A549 (cell line): Measurements from ENCODE around the gene PIK3CD. TPM values are rescaled to one million over a fixed set of nuclear protein-coding genes. Genes with fewer than 3 reads are reported as not detected.

Experiments
- ATAC-seq, 2 experiments: fragments of 200-7000 bp in 1 of 2; fragments of >200 bp in 1 of 2; cut with Nextera tagmentation in 1 of 2; cut with Tn5 transposase in 1 of 2; 3 replicates each; pipeline versions ENCODE4 v1.8.0 to v1.9.1; 2018 to 2020; ENCODE audit warnings: mild to moderate bottlenecking in 1 of 2, moderate library complexity in 1 of 2
- CTCF ChIA-PET: fragments of 300-600 bp; sonication (Branson Sonifier 250); formaldehyde crosslinking; extraction: SDS; loops from one replicate; lab custom pipeline; 2021; ENCODE audit warnings: antibody characterized with exemption, inconsistent platforms; lab: Yijun Ruan, JAX
- POLR2A ChIA-PET: fragments of 350-600 bp; formaldehyde crosslinking; extraction: SDS; loops from one replicate; lab custom pipeline; 2021; ENCODE audit warnings: antibody characterized with exemption, inconsistent platforms; lab: Yijun Ruan, JAX
- DNase-seq, 2 experiments: peaks; one replicate each; pipeline versions ENCODE4 v3.0.0 to v3.0.0-alpha.2; 2011 to 2016; ENCODE audit warnings: low read depth in 1 of 2, low spot score in 1 of 2
- FAIRE-seq: peaks from 2 replicates; lab custom pipeline; 2011; peaks lifted over from hg19 to GRCh38; lab: Jason Lieb, UNC
- H3K27ac ChIP-seq, 2 experiments: fragments of >200 bp; sonication (Bioruptor Twin); formaldehyde crosslinking; 3 replicates each; pipeline ENCODE4 v1.5.1; 2016 to 2017
- H3K4me1 ChIP-seq: fragments of >200 bp; sonication (Bioruptor Twin); formaldehyde crosslinking; 3 replicates; pipeline ENCODE4 v1.6.1; 2016
- H3K4me2 ChIP-seq: fragments of >200 bp; sonication (Bioruptor Twin); formaldehyde crosslinking; 3 replicates; pipeline ENCODE4 v1.6.1; 2016
- H3K4me3 ChIP-seq: fragments of >200 bp; sonication (Bioruptor Twin); formaldehyde crosslinking; 3 replicates; pipeline ENCODE4 v1.5.1; 2016
- H3K9me3 ChIP-seq: fragments of >200 bp; sonication (Bioruptor Twin); formaldehyde crosslinking; 3 replicates; pipeline ENCODE4 v1.6.1; 2016
- CBX2 ChIP-seq: fragments of 200-600 bp; sonication (generic); IDR thresholded peaks from 2 replicates; pipeline ENCODE4 v1.6.1; 2016; ENCODE audit warnings: low read depth, mild to moderate bottlenecking, borderline replicate concordance
- CEBPB ChIP-seq, 2 experiments: fragments of >200 bp in 1 of 2; sonication (Bioruptor Twin) in 1 of 2; formaldehyde crosslinking in 1 of 2; IDR thresholded peaks; 2 replicates each; pipeline ENCODE4 v1.6.1; 2012 to 2016
- CHD4 ChIP-seq: fragments of 200-600 bp; sonication (generic); IDR thresholded peaks from 2 replicates; pipeline ENCODE4 v1.6.1; 2016; ENCODE audit warnings: antibody characterized with exemption, mild to moderate bottlenecking, borderline replicate concordance
- CTCF ChIP-seq: fragments of >200 bp; sonication (Bioruptor Twin); formaldehyde crosslinking; IDR thresholded peaks from 3 replicates; pipeline ENCODE4 v1.5.1; 2016
- EP300 ChIP-seq, 2 experiments: fragments of >200 bp; sonication (Bioruptor Twin); formaldehyde crosslinking; IDR thresholded peaks; 2 replicates in 1 of 2; 3 replicates in 1 of 2; pipeline ENCODE4 v1.6.1; 2016 to 2017
- ESRRA ChIP-seq: fragments of 150-350 bp; IDR thresholded peaks from 2 replicates; pipeline ENCODE4 v1.6.1; 2014; ENCODE audit warnings: mild to moderate bottlenecking, low read length, borderline replicate concordance
- FOSL2 ChIP-seq, 2 experiments: fragments of 450-650 bp in 1 of 2; fragments of >200 bp in 1 of 2; sonication (Bioruptor Twin) in 1 of 2; formaldehyde crosslinking; IDR thresholded peaks; 2 replicates each; pipeline versions ENCODE4 v1.5.0 to v1.6.1; 2016 to 2020; ENCODE audit warnings: mild to moderate bottlenecking in 1 of 2, moderate library complexity in 1 of 2
- GATA3 ChIP-seq: IDR thresholded peaks from 2 replicates; pipeline ENCODE4 v1.6.1; 2012; ENCODE audit warnings: borderline replicate concordance
- HDAC2 ChIP-seq: fragments of 200-600 bp; sonication (generic); IDR thresholded peaks from 2 replicates; pipeline ENCODE4 v1.6.1; 2016
- HOXB13 ChIP-seq: fragments of 250-450 bp; sonication (Bioruptor Pico); IDR thresholded peaks from 2 replicates; pipeline ENCODE4 v1.5.0; 2020; ENCODE audit warnings: low read depth, mild to moderate bottlenecking, moderate library complexity
- KDM5A ChIP-seq: fragments of 200-600 bp; sonication (generic); IDR thresholded peaks from 2 replicates; pipeline ENCODE4 v1.6.1; 2016; ENCODE audit warnings: antibody characterized with exemption, mild to moderate bottlenecking
- MAZ ChIP-seq: fragments of 150-350 bp; IDR thresholded peaks from 2 replicates; pipeline ENCODE4 v1.6.1; 2014; ENCODE audit warnings: antibody characterized with exemption, low read depth, low read length, borderline replicate concordance
- MYC ChIP-seq: IDR thresholded peaks from 2 replicates; pipeline ENCODE4 v1.6.1; 2012; ENCODE audit warnings: mild to moderate bottlenecking, inconsistent platforms, low read length, improper control_type of control experiment, borderline replicate concordance
- NR3C1 ChIP-seq: fragments of >200 bp; sonication (Bioruptor Twin); formaldehyde crosslinking; IDR thresholded peaks from 3 replicates; pipeline ENCODE4 v1.6.1; 2017
- PBX3 ChIP-seq: IDR thresholded peaks from 2 replicates; pipeline ENCODE4 v1.6.1; 2012
- POLR2AphosphoS2 ChIP-seq: conservative IDR thresholded peaks from 2 replicates; pipeline ENCODE4 v1.6.1; 2012; ENCODE audit warnings: low read length, improper control_type of control experiment, inconsistent platforms
- RARB ChIP-seq: fragments of 250-450 bp; sonication (Bioruptor Pico); IDR thresholded peaks from 2 replicates; pipeline ENCODE4 v1.8.0; 2021; ENCODE audit warnings: mild to moderate bottlenecking, moderate library complexity
- SMC3 ChIP-seq: fragments of >200 bp; sonication (Bioruptor Twin); formaldehyde crosslinking; IDR thresholded peaks from 3 replicates; pipeline ENCODE4 v1.6.1; 2018; ENCODE audit warnings: inconsistent platforms
- SREBF2 ChIP-seq: fragments of 450-650 bp; IDR thresholded peaks from 2 replicates; pipeline ENCODE4 v1.6.1; 2014; ENCODE audit warnings: mild to moderate bottlenecking, moderate library complexity
- TP53 ChIP-seq: fragments of 250-450 bp; sonication (Bioruptor Pico); IDR thresholded peaks from 2 replicates; pipeline ENCODE4 v1.5.0; 2021; ENCODE audit warnings: mild to moderate bottlenecking, moderate library complexity
- ZC3H11A ChIP-seq: fragments of 450-650 bp; IDR thresholded peaks from 2 replicates; pipeline ENCODE4 v1.6.1; 2014; ENCODE audit warnings: antibody characterized with exemption, mild to moderate bottlenecking
- ZFP36 ChIP-seq: fragments of 450-650 bp; IDR thresholded peaks from 2 replicates; pipeline ENCODE4 v1.6.1; 2014; ENCODE audit warnings: borderline replicate concordance; ENCODE audit not compliant: partially characterized antibody
- WGBS: methylation state at CpG from one replicate; pipeline ENCODE4 v1.1.6; 2017; ENCODE audit errors: missing lambda C conversion rate; 5-methylcytosine and 5-hydroxymethylcytosine counted together
- polyA plus RNA-seq, 4 experiments: library from polyadenylated mRNA; depleted of rRNA in 3 of 4; stranded (reverse); fragments of >200 nt; fragmentation: RNase III in 1 of 4; extraction: RNeasy Plus Mini Kit Qiagen cat#74134 plus additional on column Dnase treatment in 1 of 4; gene quantifications; 2 replicates in 3 of 4; 3 replicates in 1 of 4; pipeline ENCODE4 v1.2.3, GENCODE V29; 2011 to 2017

PIK3CD gene
- polyA plus RNA-seq, 2 of the 4 experiments (the other 2 are of a cell fraction): 2.4 to 3.5 TPM

GRCh38 chr1:9658199-9658598 lies 6.7 kb downstream of the PIK3CD start:
- ChIA-PET CTCF (interaction anchor here (0.6 to 1.6 kb wide), 2 partner anchors 31 to 42 kb away, joined by 3 to 4 read pairs; no protein-coding TSS in a partner anchor), POLR2A (no interaction called here)
- no peak for DNase-seq
- H3K4me3 ChIP-seq: no peak overlapping the region
- no peak for FAIRE-seq
- no peaks in the 10 kb centered on the region for H3K9me3 ChIP-seq
- H3K4me2 ChIP-seq: no peak overlapping the region
- no peak overlapping the region for H3K27ac ChIP-seq
- ATAC-seq: no peak
- TF ChIP-seq ZFP36: no peak
- no peak for TF ChIP-seq CTCF
- TF ChIP-seq POLR2AphosphoS2: no peak
- TF ChIP-seq GATA3: no peak
- no peak for TF ChIP-seq SMC3
- TF ChIP-seq MAZ: no peak
- TF ChIP-seq HOXB13 (CRISPR knock-in tag): no peak
- TF ChIP-seq CHD4: no peak
- TF ChIP-seq NR3C1: no peak
- TF ChIP-seq CBX2: no peak
- TF ChIP-seq KDM5A: no peak
- no peak for TF ChIP-seq PBX3
- TF ChIP-seq SREBF2: no peak
- TF ChIP-seq RARB (CRISPR knock-in tag): no peak
- TF ChIP-seq ESRRA: no peak
- no peak for TF ChIP-seq TP53 (CRISPR knock-in tag)
- TF ChIP-seq HDAC2: no peak
- TF ChIP-seq MYC: no peak
- no peak for TF ChIP-seq EP300 (IDR thresholded peaks at IDR 0.05)
- H3K4me1 ChIP-seq: 0 out of 3 replicates have a peak, but pooled peaks cover 5% of the 10 kb centered on the region
- 70% methylated on average over 4 of the region's 4 CpGs for WGBS

- Histone ChIP-seq H3K4me3 (no peak overlapping the region), H3K9me3 (no peaks in the 10 kb centered on the region), H3K27ac (no peak overlapping the region)
- ChIA-PET CTCF (no interaction called here), POLR2A (no interaction called here)
- FAIRE-seq: no peak
- TF ChIP-seq CEBPB (IDR thresholded peaks at IDR 0.05): peak in 1 of 2 experiments; percentile 48; a peak in 2 of 4 replicates
- no peak for TF ChIP-seq FOSL2 (IDR thresholded peaks at IDR 0.05)
- no peak for TF ChIP-seq FOSL2 (CRISPR knock-in tag; IDR thresholded peaks at IDR 0.05)
- no peak for TF ChIP-seq CTCF
- no peak for TF ChIP-seq POLR2AphosphoS2
- no peak for TF ChIP-seq ZC3H11A
- TF ChIP-seq, all 56 proteins: peak for 1
- H3K4me1 ChIP-seq: 0 out of 3 replicates have a peak, but pooled peaks cover 5% of the 10 kb centered on the region
- ATAC-seq (peak in 1 of 2 experiments; percentile 47; a peak in 2 of 6 replicates), DNase-seq (no peak)
- WGBS: 37% methylated on average over 5 of the region's 5 CpGs
- H3K4me2 ChIP-seq: no peak overlapping the region
These were observed 7.8 kb downstream of the PIK3CD start for GRCh38 chr1:9659328-9659727.
